HUDEP-2 (cell line): ENCODE data around the gene BIRC7.

Source experiments
- DNase-seq, 76 experiments: peaks; one replicate each; lab custom pipeline; 2025; ENCODE audit not compliant: unreplicated experiment in 76 of 76; lab: John Stamatoyannopoulos, UW

Gene BIRC7

GRCh38 chr20:63278661-63279060 is 43.0 kb downstream of the BIRC7 start:
- no peak for DNase-seq

- DNase-seq, result no peak
Measured at GRCh38 chr20:63279931-63280330, 44.2 kb downstream of the BIRC7 start.

GRCh38 chr20:63280371-63280770 is 44.7 kb downstream of the BIRC7 start:
- DNase-seq, result no peak

GRCh38 chr20:63280929-63281545 is 45.3 kb downstream of the BIRC7 start:
- DNase-seq, result no peak

- no peak for DNase-seq
Measured at GRCh38 chr20:63281742-63282665, 46.3 kb downstream of the BIRC7 start.

- DNase-seq, result no peak
Measured at GRCh38 chr20:63282946-63283345, 47.2 kb downstream of the BIRC7 start.

GRCh38 chr20:63283397-63284082 is 47.8 kb downstream of the BIRC7 start:
- no peak for DNase-seq

- DNase-seq, result no peak
Measured at GRCh38 chr20:63284083-63284440, 48.4 kb downstream of the BIRC7 start.

- DNase-seq, result no peak
Measured at GRCh38 chr20:63284544-63284949, 48.8 kb downstream of the BIRC7 start.

GRCh38 chr20:63284981-63285524 is 49.3 kb downstream of the BIRC7 start:
- no peak for DNase-seq

- DNase-seq, result no peak
Measured at GRCh38 chr20:63285636-63286615, 50.2 kb downstream of the BIRC7 start.

- no peak for DNase-seq
Measured at GRCh38 chr20:63286781-63287696, 51.3 kb downstream of the BIRC7 start.

GRCh38 chr20:63287697-63288580 is 52.2 kb downstream of the BIRC7 start:
- DNase-seq, result no peak

GRCh38 chr20:63288581-63289251 is 53.0 kb downstream of the BIRC7 start:
- no peak for DNase-seq

GRCh38 chr20:63289311-63290135 is 53.8 kb downstream of the BIRC7 start:
- DNase-seq, result no peak
